ENCODE data around the gene EIF3L. TPM values are rescaled to one million over a fixed set of nuclear protein-coding genes. Genes with fewer than 3 reads are reported as not detected.

EIF3L gene
- polyA plus RNA-seq, 1 donor = 1,289 TPM

- peak; percentile 87 for DNase-seq
These were observed 31.4 kb upstream of the EIF3L start for GRCh38 chr22:37817705-37818408.

- DNase-seq = peak; percentile 43
These were observed 30.7 kb upstream of the EIF3L start for GRCh38 chr22:37818409-37819104.

GRCh38 chr22:37819105-37819433 lies 30.1 kb upstream of the EIF3L start:
- DNase-seq = no peak

GRCh38 chr22:37820350-37820749 lies 28.9 kb upstream of the EIF3L start:
- DNase-seq = no peak

- DNase-seq = no peak
These were observed 27.0 kb upstream of the EIF3L start for GRCh38 chr22:37822079-37822833.

- no peak for DNase-seq
These were observed 25.9 kb upstream of the EIF3L start, which contains the start of gene GALR3 for GRCh38 chr22:37823134-37823985. Gene GALR3 (plus strand): TSS chr22:37823382. CDS start chr22:37823407, 25 bp downstream.

- DNase-seq = peak; percentile 36
These were observed 24.3 kb upstream of the EIF3L start for GRCh38 chr22:37824674-37825641.

GRCh38 chr22:37827056-37827455 lies 22.2 kb upstream of the EIF3L start:
- DNase-seq = peak; percentile 87

GRCh38 chr22:37830093-37830842 lies 19.0 kb upstream of the EIF3L start:
- DNase-seq = no peak

- no peak for DNase-seq
These were observed 17.7 kb upstream of the EIF3L start for GRCh38 chr22:37831472-37831871.

GRCh38 chr22:37832022-37832857 lies 17.0 kb upstream of the EIF3L start:
- DNase-seq = no peak

GRCh38 chr22:37842015-37842793 lies 7.0 kb upstream of the EIF3L start:
- DNase-seq = no peak

- no peak for DNase-seq
These were observed 5.5 kb upstream of the EIF3L start for GRCh38 chr22:37843741-37844089.

GRCh38 chr22:37844904-37845329 lies 4.3 kb upstream of the EIF3L start:
- no peak for DNase-seq

GRCh38 chr22:37846433-37846832 lies 2.8 kb upstream of the EIF3L start:
- DNase-seq = no peak

- no peak for DNase-seq
These were observed 581 bp upstream of the EIF3L start for GRCh38 chr22:37848587-37849088.

GRCh38 chr22:37850801-37851200 lies 1.6 kb downstream of the EIF3L start:
- no peak for DNase-seq

GRCh38 chr22:37852418-37852817 lies 3.2 kb downstream of the EIF3L start:
- DNase-seq = no peak

- DNase-seq = no peak
These were observed 5.7 kb downstream of the EIF3L start for GRCh38 chr22:37854946-37855345.

All from hindlimb muscle (tissue), 1 donor.